ENCODE data around the gene GLYATL1B. TPM values are rescaled to one million over a fixed set of nuclear protein-coding genes. Genes with fewer than 3 reads are reported as not detected.

The GLYATL1B gene
- total and polyA plus RNA-seq, 10 of the 15 experiments (the other 5 are each of a cell fraction or from before 2014, with no cell fraction given), result 0.10 to 1.7 (median 0.24) TPM; not detected in 4

- Histone ChIP-seq H2AFZ (ENCODE audit: control insufficient read depth, low read depth, low read length) (no peak overlapping the region), H3K36me3 (ENCODE audit: control insufficient read depth in 2 of 2, insufficient read depth in 2 of 2, low read length in 1 of 2) (no peaks in the 10 kb centered on the region), H3K79me2 (ENCODE audit: control insufficient read depth, insufficient read depth, low read length) (no peaks in the 10 kb centered on the region), H3K9ac (ENCODE audit: control insufficient read depth, insufficient read depth, low read length) (no peak overlapping the region), H3K27ac (ENCODE audit: control insufficient read depth, insufficient read depth) (no peak overlapping the region), H3K4me2 (ENCODE audit: control insufficient read depth, insufficient read depth) (no peak overlapping the region), H3K4me1 (ENCODE audit: control insufficient read depth, insufficient read depth, low read length) (peaks cover under 1% of the 10 kb centered on the region; the same call in 1 of the 2 replicates), H3K27me3 (replicated peaks in 1 of 2; ENCODE audit: control insufficient read depth in 2 of 2, insufficient read depth in 2 of 2, low read length in 1 of 2) (no peaks in the 10 kb centered on the region), H4K20me1 (ENCODE audit: control insufficient read depth, insufficient read depth) (no peaks in the 10 kb centered on the region), H3K9me3 (replicated peaks; ENCODE audit: control insufficient read depth, insufficient read depth, low read length) (no peaks in the 10 kb centered on the region), H3K4me3 (no peak overlapping the region)
- ChIA-PET RAD21 (ENCODE audit: unreplicated experiment) (interaction anchor here (1.1 kb wide), 1 partner anchor 11 kb away, joined by 3 read pairs; no protein-coding TSS in a partner anchor), POLR2A (no interaction called here), CTCF (interaction anchor here (0.8 kb wide), 1 partner anchor 11 kb away, joined by 3 read pairs; no protein-coding TSS in a partner anchor), SMC1A (ENCODE audit: uncharacterized antibody, unreplicated experiment) (no interaction called here)
- ATAC-seq, result no peak
- no TSS peak for BruUV-seq (replicated peaks)
- TF ChIP-seq MAX (IDR thresholded peaks at IDR 0.05; ENCODE audit: low read depth, low read length) (no peak), ETV6 (conservative IDR thresholded peaks at IDR 0.05 in 1 of 2, IDR thresholded peaks at IDR 0.05 in 1 of 2; ENCODE audit: borderline replicate concordance in 1 of 2, low read depth in 1 of 2) (no peak), CHD2 (IDR thresholded peaks at IDR 0.05; ENCODE audit: borderline replicate concordance, low read depth, low read length) (no peak), NFYA (IDR thresholded peaks at IDR 0.05; ENCODE audit: borderline replicate concordance, low read depth, low read length) (no peak), SIN3A (IDR thresholded peaks at IDR 0.05; ENCODE audit: low read depth, low read length) (no peak), EP300 (IDR thresholded peaks at IDR 0.05; ENCODE audit: borderline replicate concordance in 1 of 2, control insufficient read depth in 1 of 2, low read depth in 2 of 2, low read length in 2 of 2) (no peak), ATF3 (IDR thresholded peaks at IDR 0.05; ENCODE audit: borderline replicate concordance, extremely low read depth, low read depth, low read length) (no peak), IRF5 (IDR thresholded peaks at IDR 0.05; ENCODE audit: borderline replicate concordance) (no peak), SMAD1 (IDR thresholded peaks at IDR 0.05; ENCODE audit: low read depth, partially characterized antibody) (no peak), BCL11A (IDR thresholded peaks at IDR 0.05; ENCODE audit: low read depth, low read length) (no peak)
- TF ChIP-seq, protein P1, sequence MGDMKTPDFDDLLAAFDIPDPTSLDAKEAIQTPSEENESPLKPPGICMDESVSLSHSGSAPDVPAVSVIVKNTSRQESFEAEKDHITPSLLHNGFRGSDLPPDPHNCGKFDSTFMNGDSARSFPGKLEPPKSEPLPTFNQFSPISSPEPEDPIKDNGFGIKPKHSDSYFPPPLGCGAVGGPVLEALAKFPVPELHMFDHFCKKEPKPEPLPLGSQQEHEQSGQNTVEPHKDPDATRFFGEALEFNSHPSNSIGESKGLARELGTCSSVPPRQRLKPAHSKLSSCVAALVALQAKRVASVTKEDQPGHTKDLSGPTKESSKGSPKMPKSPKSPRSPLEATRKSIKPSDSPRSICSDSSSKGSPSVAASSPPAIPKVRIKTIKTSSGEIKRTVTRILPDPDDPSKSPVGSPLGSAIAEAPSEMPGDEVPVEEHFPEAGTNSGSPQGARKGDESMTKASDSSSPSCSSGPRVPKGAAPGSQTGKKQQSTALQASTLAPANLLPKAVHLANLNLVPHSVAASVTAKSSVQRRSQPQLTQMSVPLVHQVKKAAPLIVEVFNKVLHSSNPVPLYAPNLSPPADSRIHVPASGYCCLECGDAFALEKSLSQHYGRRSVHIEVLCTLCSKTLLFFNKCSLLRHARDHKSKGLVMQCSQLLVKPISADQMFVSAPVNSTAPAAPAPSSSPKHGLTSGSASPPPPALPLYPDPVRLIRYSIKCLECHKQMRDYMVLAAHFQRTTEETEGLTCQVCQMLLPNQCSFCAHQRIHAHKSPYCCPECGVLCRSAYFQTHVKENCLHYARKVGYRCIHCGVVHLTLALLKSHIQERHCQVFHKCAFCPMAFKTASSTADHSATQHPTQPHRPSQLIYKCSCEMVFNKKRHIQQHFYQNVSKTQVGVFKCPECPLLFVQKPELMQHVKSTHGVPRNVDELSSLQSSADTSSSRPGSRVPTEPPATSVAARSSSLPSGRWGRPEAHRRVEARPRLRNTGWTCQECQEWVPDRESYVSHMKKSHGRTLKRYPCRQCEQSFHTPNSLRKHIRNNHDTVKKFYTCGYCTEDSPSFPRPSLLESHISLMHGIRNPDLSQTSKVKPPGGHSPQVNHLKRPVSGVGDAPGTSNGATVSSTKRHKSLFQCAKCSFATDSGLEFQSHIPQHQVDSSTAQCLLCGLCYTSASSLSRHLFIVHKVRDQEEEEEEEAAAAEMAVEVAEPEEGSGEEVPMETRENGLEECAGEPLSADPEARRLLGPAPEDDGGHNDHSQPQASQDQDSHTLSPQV (IDR thresholded peaks at IDR 0.05), result no peak
- in situ Hi-C loops (cut with MboI), result no loop called here
- FAIRE-seq, result no peak
- WGBS (ENCODE audit: insufficient coverage, insufficient replicate concordance, low lambda C conversion rate, missing lambda C conversion rate), result 5% methylated on average over 1 of the region's 1 CpG
- intact Hi-C loops (cut with micrococcal nuclease; ENCODE audit: unreplicated experiment), result no loop called here
- DNase-seq (ENCODE audit: low read depth, low spot score), result no peak
These were observed 17.0 kb upstream of the GLYATL1B start for GRCh38 chr11:59069087-59069486.

Measured in GM12878 (cell line).